K562 (cell line): Measurements from ENCODE around the gene CD4. TPM values are rescaled to one million over a fixed set of nuclear protein-coding genes. Genes with fewer than 3 reads are reported as not detected.

ENCODE experiments used
- BCLAF1 ChIP-seq, 2 experiments: fragments of 450-650 bp in 1 of 2; IDR thresholded peaks; 2 replicates each; pipeline ENCODE4 v1.6.1; 2011 to 2017; ENCODE audit warnings: low read depth in 2 of 2, antibody characterized with exemption in 1 of 2, borderline replicate concordance in 1 of 2, low read length in 1 of 2, mild to moderate bottlenecking in 1 of 2, mixed read lengths in 1 of 2; ENCODE audit not compliant: control insufficient read depth in 1 of 2
- CEBPG ChIP-seq, 3 experiments: fragments of 200-800 bp in 1 of 3; sonication (Bioruptor generic) in 1 of 3; sonication (generic) in 1 of 3; formaldehyde crosslinking in 1 of 3; IDR thresholded peaks in 2 of 3; conservative IDR thresholded peaks in 1 of 3; 2 replicates each; pipeline versions ENCODE4 v1.6.1 to v1.8.0; 2016 to 2022; ENCODE audit warnings: missing compliant biosample characterization in 2 of 3, missing genetic modification characterization in 2 of 3, mild to moderate bottlenecking in 1 of 3, missing genetic modification reagents in 1 of 3
- CTBP1 ChIP-seq: fragments of 450-650 bp; IDR thresholded peaks from 2 replicates; pipeline ENCODE4 v1.6.1; 2016; ENCODE audit warnings: borderline replicate concordance
- ELK3 ChIP-seq: fragments of 450-650 bp; formaldehyde crosslinking; IDR thresholded peaks from 2 replicates; pipeline ENCODE4 v1.4.0; 2020; ENCODE audit warnings: mild to moderate bottlenecking
- ETS2 ChIP-seq: IDR thresholded peaks from 2 replicates; pipeline ENCODE4 v1.6.1; 2016; ENCODE audit warnings: borderline replicate concordance, missing genetic modification characterization, mild to moderate bottlenecking, moderate library complexity, missing compliant biosample characterization; ENCODE audit not compliant: poor library complexity, severe bottlenecking
- FOXO4 ChIP-seq: fragments of 450-650 bp; formaldehyde crosslinking; IDR thresholded peaks from 2 replicates; pipeline ENCODE4 v1.4.0; 2020; ENCODE audit warnings: mild to moderate bottlenecking, moderate library complexity
- MIER1 ChIP-seq: fragments of 450-650 bp; IDR thresholded peaks from 2 replicates; pipeline ENCODE4 v1.6.1; 2016; ENCODE audit warnings: antibody characterized with exemption, mild to moderate bottlenecking, low read depth
- PHB ChIP-seq: fragments of 250-450 bp; sonication (Bioruptor Pico); IDR thresholded peaks from 2 replicates; pipeline ENCODE4 v1.5.0; 2021
- SMARCE1 ChIP-seq: fragments of 450-650 bp; IDR thresholded peaks from 2 replicates; pipeline ENCODE4 v1.7.1; 2016; ENCODE audit warnings: mild to moderate bottlenecking
- SUPT5H ChIP-seq: fragments of 450-650 bp; IDR thresholded peaks from 2 replicates; pipeline ENCODE4 v1.6.1; 2016
- TEAD2 ChIP-seq: fragments of 450-650 bp; IDR thresholded peaks from 2 replicates; pipeline ENCODE4 v1.6.1; 2016; ENCODE audit warnings: missing genetic modification characterization, control low read depth, missing compliant biosample characterization
- TSHZ1 ChIP-seq: fragments of 250-450 bp; sonication (Bioruptor Pico); IDR thresholded peaks from 2 replicates; pipeline ENCODE4 v1.4.0; 2020; ENCODE audit warnings: mild to moderate bottlenecking, moderate library complexity
- ZBED1 ChIP-seq: IDR thresholded peaks from 2 replicates; pipeline ENCODE4 v1.6.1; 2014
- ZBTB1 ChIP-seq: sonication (generic); formaldehyde crosslinking; IDR thresholded peaks from 2 replicates; pipeline ENCODE4 v1.8.1; 2023; ENCODE audit warnings: missing genetic modification reagents, low read depth, mild to moderate bottlenecking, borderline replicate concordance
- ZFP1 ChIP-seq: fragments of 450-650 bp; formaldehyde crosslinking; IDR thresholded peaks from 2 replicates; pipeline ENCODE4 v1.4.0; 2020; ENCODE audit warnings: mild to moderate bottlenecking, mixed read lengths
- ZNF146 ChIP-seq: IDR thresholded peaks from one replicate; pipeline ENCODE4 v1.6.1; 2018; ENCODE audit warnings: missing compliant biosample characterization; ENCODE audit not compliant: unreplicated experiment
- ZNF197 ChIP-seq: fragments of 200-800 bp; sonication (Bioruptor generic); IDR thresholded peaks from 2 replicates; pipeline ENCODE4 v1.6.1; 2016; ENCODE audit warnings: low read depth, missing genetic modification characterization, missing compliant biosample characterization
- ZNF212 ChIP-seq: fragments of 450-650 bp; formaldehyde crosslinking; IDR thresholded peaks from 2 replicates; pipeline ENCODE4 v1.4.0; 2020; ENCODE audit warnings: mild to moderate bottlenecking
- polyA plus RNA-seq, 8 experiments: library from polyadenylated mRNA; depleted of rRNA in 4 of 8; stranded (reverse) in 5 of 8; unstranded in 3 of 8; fragments of >200 nt; fragmentation: Nextera tagmentation in 2 of 8; fragmentation: Illumina TruSeq in 1 of 8; extraction: Ambion mirVana in 2 of 8; extraction: Trizol in 1 of 8; gene quantifications; 2 replicates each; pipeline versions ENCODE4 v1.2.1 to v1.2.3, GENCODE V29; 2011 to 2014; ENCODE audit warnings: inconsistent platforms in 1 of 8, missing spikeins in 1 of 8
- total RNA-seq, 7 experiments: library from RNA; depleted of rRNA in 6 of 7; stranded (reverse); fragments of >200 nt in 6 of 7; fragmentation: Illumina TruSeq in 2 of 7; extraction: Trizol in 2 of 7; gene quantifications; 2 replicates each; pipeline versions ENCODE4 v1.2.1 to v1.2.3, GENCODE V29; 2011 to 2021; ENCODE audit warnings: low replicate concordance in 1 of 7

The CD4 gene
- total and polyA plus RNA-seq, 9 of the 15 experiments (the other 6 are each of a cell fraction or from before 2014, with no cell fraction given), result 0.06 to 0.27 (median 0.09) TPM; not detected in 5

GRCh38 chr12:6765634-6766581 lies 23.4 kb upstream of the CD4 start, which contains the start of gene PTMS (continued):
- no peak for TF ChIP-seq ETS2 (tag)
- TF ChIP-seq SMARCE1, result 0 out of 2 replicates have a peak, but pooled peaks have one; percentile 1
- TF ChIP-seq ZNF146 (CRISPR knock-in tag), result no peak
- no peak for TF ChIP-seq ZBED1
- TF ChIP-seq ZFP1 (CRISPR knock-in tag), result no peak
- TF ChIP-seq CEBPG (CRISPR knock-in tag; IDR thresholded peaks at IDR 0.05), result no peak
- TF ChIP-seq CEBPG (tag; conservative IDR thresholded peaks at IDR 0.05 in 1 of 2, IDR thresholded peaks at IDR 0.05 in 1 of 2), result no peak
- no peak for TF ChIP-seq PHB (CRISPR knock-in tag)
- no peak for TF ChIP-seq ELK3 (CRISPR knock-in tag)
- TF ChIP-seq ZBTB1 (CRISPR knock-in tag), result peak; percentile 89
- no peak for TF ChIP-seq MIER1
- TF ChIP-seq FOXO4 (CRISPR knock-in tag), result no peak
- TF ChIP-seq SUPT5H, result peak; percentile 45
- no peak for TF ChIP-seq ZNF197 (CRISPR knock-in tag)
- TF ChIP-seq TEAD2, result no peak
- TF ChIP-seq BCLAF1 (IDR thresholded peaks at IDR 0.05; ENCODE audit: borderline replicate concordance in 1 of 2, control insufficient read depth in 1 of 2, low read depth in 2 of 2, low read length in 1 of 2), result no peak
- no peak for TF ChIP-seq TSHZ1 (CRISPR knock-in tag)
- no peak for TF ChIP-seq CTBP1
- TF ChIP-seq ZNF212 (CRISPR knock-in tag), result no peak
